GM23338 (cell line): ENCODE data around the gene CSPG4. TPM values are rescaled to one million over a fixed set of nuclear protein-coding genes. Genes with fewer than 3 reads are reported as not detected.

Experiments used
- ATAC-seq: fragments of 200-7000 bp; cut with Tn5 transposase; 3 replicates; pipeline ENCODE4 v1.9.1; 2020
- DNase-seq: peaks from one replicate; pipeline ENCODE4 v3.0.0-alpha.2; 2015; ENCODE audit warnings: low spot score
- H2AFZ ChIP-seq: fragments of 200-600 bp; sonication (generic); 2 replicates; pipeline ENCODE4 v1.8.0; 2016; ENCODE audit warnings: antibody characterized with exemption, mild to moderate bottlenecking, moderate library complexity
- H3F3A ChIP-seq: fragments of 200-600 bp; sonication (generic); replicated peaks from 2 replicates; pipeline ENCODE4 v1.8.0; 2017; ENCODE audit warnings: antibody characterized with exemption, mixed run types, low read depth
- H3K27ac ChIP-seq: fragments of 200-600 bp; sonication (generic); 2 replicates; pipeline ENCODE4 v1.6.1; 2016; ENCODE audit warnings: low read depth
- H3K27me3 ChIP-seq: fragments of 200-600 bp; sonication (generic); 2 replicates; pipeline ENCODE4 v1.8.0; 2016; ENCODE audit warnings: mild to moderate bottlenecking, mixed run types, moderate library complexity; ENCODE audit not compliant: insufficient read depth
- H3K36me3 ChIP-seq: fragments of 200-600 bp; sonication (generic); 2 replicates; pipeline ENCODE4 v1.8.0; 2016; ENCODE audit warnings: mild to moderate bottlenecking; ENCODE audit not compliant: insufficient read depth
- H3K4me1 ChIP-seq: fragments of 200-600 bp; sonication (generic); 2 replicates; pipeline ENCODE4 v1.8.0; 2016; ENCODE audit warnings: mild to moderate bottlenecking, moderate library complexity; ENCODE audit not compliant: insufficient read depth
- H3K4me2 ChIP-seq: fragments of 200-600 bp; sonication (generic); 2 replicates; pipeline ENCODE4 v1.7.1; 2017; ENCODE audit warnings: mixed run types
- H3K4me3 ChIP-seq: fragments of 200-600 bp; sonication (generic); 2 replicates; pipeline ENCODE4 v1.6.1; 2016; ENCODE audit warnings: mixed run types
- H3K79me2 ChIP-seq: fragments of 200-600 bp; sonication (generic); replicated peaks from 2 replicates; pipeline ENCODE4 v1.8.0; 2017; ENCODE audit warnings: mild to moderate bottlenecking; ENCODE audit not compliant: insufficient read depth
- H3K9me2 ChIP-seq: fragments of 200-600 bp; sonication (generic); 2 replicates; pipeline ENCODE4 v1.8.0; 2017; ENCODE audit not compliant: insufficient read depth
- H4K20me1 ChIP-seq: fragments of 200-600 bp; sonication (generic); replicated peaks from 2 replicates; pipeline ENCODE4 v1.8.0; 2017; ENCODE audit warnings: mild to moderate bottlenecking; ENCODE audit not compliant: insufficient read depth
- H3K27ac Mint-ChIP-seq: 2 replicates; pipeline ENCODE4 v1.8.0; 2020; ENCODE audit warnings: inconsistent platforms, mild to moderate bottlenecking, moderate library complexity, mixed read lengths
- H3K27me3 Mint-ChIP-seq: 3 replicates; pipeline ENCODE4 v1.8.0; 2022; ENCODE audit warnings: low read depth, mild to moderate bottlenecking, moderate library complexity, mixed read lengths, inconsistent platforms; ENCODE audit not compliant: insufficient read depth, poor library complexity
- H3K36me3 Mint-ChIP-seq: 3 replicates; pipeline ENCODE4 v1.8.0; 2021; ENCODE audit warnings: low read depth, mild to moderate bottlenecking, inconsistent platforms, moderate library complexity, mixed read lengths
- H3K4me1 Mint-ChIP-seq: 3 replicates; pipeline ENCODE4 v1.8.0; 2020; ENCODE audit warnings: mild to moderate bottlenecking, inconsistent platforms, mixed read lengths
- H3K4me3 Mint-ChIP-seq: 3 replicates; pipeline ENCODE4 v1.8.0; 2021; ENCODE audit warnings: moderate library complexity, mild to moderate bottlenecking, inconsistent platforms, mixed read lengths
- H3K9me3 Mint-ChIP-seq: 3 replicates; pipeline ENCODE4 v1.8.0; 2020; ENCODE audit warnings: moderate library complexity, mild to moderate bottlenecking, inconsistent platforms, mixed read lengths
- CREB1 ChIP-seq: fragments of 250-450 bp; sonication (Bioruptor Pico); IDR thresholded peaks from 2 replicates; pipeline ENCODE4 v1.5.0; 2020; ENCODE audit warnings: low read depth, mild to moderate bottlenecking, moderate library complexity
- EZH2 ChIP-seq: fragments of 200-600 bp; sonication (generic); IDR thresholded peaks from one replicate; pipeline ENCODE4 v1.8.0; 2017; ENCODE audit warnings: antibody characterized with exemption, mild to moderate bottlenecking, low read depth; ENCODE audit not compliant: unreplicated experiment
- EZH2phosphoT487 ChIP-seq: fragments of 200-600 bp; sonication (generic); IDR thresholded peaks from one replicate; pipeline ENCODE4 v1.8.1; 2018; ENCODE audit warnings: antibody characterized with exemption; ENCODE audit not compliant: unreplicated experiment
- JUNB ChIP-seq: IDR thresholded peaks from one replicate; pipeline ENCODE4 v1.6.1; 2016; ENCODE audit warnings: antibody characterized with exemption; ENCODE audit not compliant: unreplicated experiment
- NANOG ChIP-seq: IDR thresholded peaks from 2 replicates; pipeline ENCODE4 v1.6.1; 2016; ENCODE audit warnings: antibody characterized with exemption, borderline replicate concordance
- POLR2AphosphoS5 ChIP-seq: IDR thresholded peaks from 2 replicates; pipeline ENCODE4 v1.6.1; 2016; ENCODE audit warnings: antibody characterized with exemption, low read depth
- STAT1 ChIP-seq: IDR thresholded peaks from one replicate; pipeline ENCODE4 v1.6.1; 2016; ENCODE audit warnings: antibody characterized with exemption; ENCODE audit not compliant: unreplicated experiment
- ZNF114 ChIP-seq: fragments of 250-450 bp; sonication (Bioruptor Pico); IDR thresholded peaks from 2 replicates; pipeline ENCODE4 v1.5.0; 2020; ENCODE audit warnings: mild to moderate bottlenecking, moderate library complexity
- ZNF331 ChIP-seq: fragments of 250-450 bp; sonication (Bioruptor Pico); IDR thresholded peaks from 2 replicates; pipeline ENCODE4 v1.5.0; 2020; ENCODE audit warnings: low read depth, mild to moderate bottlenecking, moderate library complexity
- polyA plus RNA-seq: library from polyadenylated mRNA; unstranded; fragments of >200 nt; fragmentation: Nextera tagmentation; extraction: Ambion mirVana; gene quantifications from 2 replicates; pipeline ENCODE4 v1.2.1, GENCODE V29; 2016
- total RNA-seq: library from RNA; depleted of rRNA; stranded (reverse); fragments of >200 nt; shearing (Covaris generic); gene quantifications from 2 replicates; pipeline ENCODE4 v1.2.3, GENCODE V29; 2014
- TF ChIP-seq, protein P1 (sequence below): IDR thresholded peaks from one replicate; pipeline ENCODE4 v1.6.1; 2018; ENCODE audit warnings: antibody characterized with exemption; ENCODE audit not compliant: unreplicated experiment
- TF ChIP-seq, protein P2 (sequence below): fragments of 250-450 bp; sonication (Bioruptor Pico); IDR thresholded peaks from 2 replicates; pipeline ENCODE4 v1.5.0; 2020; ENCODE audit warnings: mild to moderate bottlenecking, moderate library complexity
- TF ChIP-seq, protein P3 (sequence below), 2 experiments: fragments of 200-600 bp in 1 of 2; sonication (generic) in 1 of 2; conservative IDR thresholded peaks; 2 replicates each; pipeline versions ENCODE4 v1.5.1 to v1.6.1; 2016 to 2017; ENCODE audit warnings: antibody characterized with exemption in 2 of 2, low read depth in 2 of 2, mild to moderate bottlenecking in 2 of 2, moderate library complexity in 1 of 2
- TF ChIP-seq, protein P4 (sequence below): IDR thresholded peaks from 2 replicates; pipeline ENCODE4 v1.6.1; 2016; ENCODE audit warnings: antibody characterized with exemption

The CSPG4 gene
- total and polyA plus RNA-seq, 2 experiments from 2014 or later = 0.27 to 4.0 TPM

DNA sequence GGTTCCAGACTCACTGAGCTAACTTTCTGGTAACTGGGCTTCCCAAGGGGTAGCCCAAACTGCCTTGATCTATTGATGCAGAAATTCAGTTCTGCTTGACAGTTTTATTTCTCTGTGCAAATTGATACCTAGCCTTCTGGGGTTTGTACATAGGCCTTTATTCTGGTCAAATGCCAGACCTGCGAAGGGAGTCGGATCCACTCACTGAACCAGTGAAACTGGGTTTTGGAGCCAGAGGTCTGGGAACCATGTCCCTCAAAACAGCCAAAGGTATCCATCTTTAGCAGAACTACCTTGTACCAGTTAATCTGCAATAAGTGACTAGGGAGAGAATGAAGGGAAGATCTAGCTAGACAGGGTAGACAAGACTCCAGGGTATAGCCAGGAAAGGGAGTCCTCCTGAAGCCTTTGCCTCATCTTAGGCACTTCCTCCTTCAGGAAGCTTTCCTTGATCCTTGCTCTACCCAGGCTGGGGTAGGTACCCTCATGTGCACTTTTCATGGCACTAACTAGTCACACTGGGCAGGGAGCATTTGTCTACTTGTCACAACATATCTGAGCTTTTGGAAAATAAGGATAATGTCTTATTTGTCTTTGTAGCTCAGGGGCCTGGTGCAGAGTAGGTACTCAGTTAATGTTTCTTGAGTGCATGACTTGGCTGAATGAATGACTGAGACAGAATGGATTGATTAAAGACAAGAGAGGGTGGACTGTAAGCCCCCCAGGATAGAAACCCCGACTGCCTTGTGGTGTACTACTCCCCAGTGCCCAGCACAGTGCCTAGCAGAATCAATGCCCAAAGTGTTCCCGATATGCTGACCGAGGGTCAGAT is 66.3 kb downstream of the CSPG4 start:
- Histone ChIP-seq H3K4me1 (peaks cover 27% of the 10 kb centered on the region), H3F3A (peaks cover 33% of the 10 kb centered on the region), H3K27ac (no peak overlapping the region), H3K36me3 (no peaks in the 10 kb centered on the region), H4K20me1 (peaks cover 9% of the 10 kb centered on the region; the same call in 1 of the 2 replicates), H3K9me2 (no peaks in the 10 kb centered on the region), H3K4me3 (peak overlapping the region; percentile 96), H3K27me3 (peaks cover 17% of the 10 kb centered on the region), H3K4me2 (peak overlapping the region; percentile 99), H2AFZ (peak overlapping the region; percentile 95; the same call in 1 of the 2 replicates), H3K79me2 (peaks cover 28% of the 10 kb centered on the region)
- TF ChIP-seq EZH2phosphoT487 (no peak), POLR2AphosphoS5 (no peak), ZNF114 (CRISPR knock-in tag) (no peak), EZH2 (no peak), CREB1 (no peak), STAT1 (no peak), JUNB (no peak), ZNF331 (CRISPR knock-in tag) (no peak), NANOG (no peak)
- TF ChIP-seq, protein P1, sequence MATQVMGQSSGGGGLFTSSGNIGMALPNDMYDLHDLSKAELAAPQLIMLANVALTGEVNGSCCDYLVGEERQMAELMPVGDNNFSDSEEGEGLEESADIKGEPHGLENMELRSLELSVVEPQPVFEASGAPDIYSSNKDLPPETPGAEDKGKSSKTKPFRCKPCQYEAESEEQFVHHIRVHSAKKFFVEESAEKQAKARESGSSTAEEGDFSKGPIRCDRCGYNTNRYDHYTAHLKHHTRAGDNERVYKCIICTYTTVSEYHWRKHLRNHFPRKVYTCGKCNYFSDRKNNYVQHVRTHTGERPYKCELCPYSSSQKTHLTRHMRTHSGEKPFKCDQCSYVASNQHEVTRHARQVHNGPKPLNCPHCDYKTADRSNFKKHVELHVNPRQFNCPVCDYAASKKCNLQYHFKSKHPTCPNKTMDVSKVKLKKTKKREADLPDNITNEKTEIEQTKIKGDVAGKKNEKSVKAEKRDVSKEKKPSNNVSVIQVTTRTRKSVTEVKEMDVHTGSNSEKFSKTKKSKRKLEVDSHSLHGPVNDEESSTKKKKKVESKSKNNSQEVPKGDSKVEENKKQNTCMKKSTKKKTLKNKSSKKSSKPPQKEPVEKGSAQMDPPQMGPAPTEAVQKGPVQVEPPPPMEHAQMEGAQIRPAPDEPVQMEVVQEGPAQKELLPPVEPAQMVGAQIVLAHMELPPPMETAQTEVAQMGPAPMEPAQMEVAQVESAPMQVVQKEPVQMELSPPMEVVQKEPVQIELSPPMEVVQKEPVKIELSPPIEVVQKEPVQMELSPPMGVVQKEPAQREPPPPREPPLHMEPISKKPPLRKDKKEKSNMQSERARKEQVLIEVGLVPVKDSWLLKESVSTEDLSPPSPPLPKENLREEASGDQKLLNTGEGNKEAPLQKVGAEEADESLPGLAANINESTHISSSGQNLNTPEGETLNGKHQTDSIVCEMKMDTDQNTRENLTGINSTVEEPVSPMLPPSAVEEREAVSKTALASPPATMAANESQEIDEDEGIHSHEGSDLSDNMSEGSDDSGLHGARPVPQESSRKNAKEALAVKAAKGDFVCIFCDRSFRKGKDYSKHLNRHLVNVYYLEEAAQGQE = no peak
- TF ChIP-seq, protein P2, sequence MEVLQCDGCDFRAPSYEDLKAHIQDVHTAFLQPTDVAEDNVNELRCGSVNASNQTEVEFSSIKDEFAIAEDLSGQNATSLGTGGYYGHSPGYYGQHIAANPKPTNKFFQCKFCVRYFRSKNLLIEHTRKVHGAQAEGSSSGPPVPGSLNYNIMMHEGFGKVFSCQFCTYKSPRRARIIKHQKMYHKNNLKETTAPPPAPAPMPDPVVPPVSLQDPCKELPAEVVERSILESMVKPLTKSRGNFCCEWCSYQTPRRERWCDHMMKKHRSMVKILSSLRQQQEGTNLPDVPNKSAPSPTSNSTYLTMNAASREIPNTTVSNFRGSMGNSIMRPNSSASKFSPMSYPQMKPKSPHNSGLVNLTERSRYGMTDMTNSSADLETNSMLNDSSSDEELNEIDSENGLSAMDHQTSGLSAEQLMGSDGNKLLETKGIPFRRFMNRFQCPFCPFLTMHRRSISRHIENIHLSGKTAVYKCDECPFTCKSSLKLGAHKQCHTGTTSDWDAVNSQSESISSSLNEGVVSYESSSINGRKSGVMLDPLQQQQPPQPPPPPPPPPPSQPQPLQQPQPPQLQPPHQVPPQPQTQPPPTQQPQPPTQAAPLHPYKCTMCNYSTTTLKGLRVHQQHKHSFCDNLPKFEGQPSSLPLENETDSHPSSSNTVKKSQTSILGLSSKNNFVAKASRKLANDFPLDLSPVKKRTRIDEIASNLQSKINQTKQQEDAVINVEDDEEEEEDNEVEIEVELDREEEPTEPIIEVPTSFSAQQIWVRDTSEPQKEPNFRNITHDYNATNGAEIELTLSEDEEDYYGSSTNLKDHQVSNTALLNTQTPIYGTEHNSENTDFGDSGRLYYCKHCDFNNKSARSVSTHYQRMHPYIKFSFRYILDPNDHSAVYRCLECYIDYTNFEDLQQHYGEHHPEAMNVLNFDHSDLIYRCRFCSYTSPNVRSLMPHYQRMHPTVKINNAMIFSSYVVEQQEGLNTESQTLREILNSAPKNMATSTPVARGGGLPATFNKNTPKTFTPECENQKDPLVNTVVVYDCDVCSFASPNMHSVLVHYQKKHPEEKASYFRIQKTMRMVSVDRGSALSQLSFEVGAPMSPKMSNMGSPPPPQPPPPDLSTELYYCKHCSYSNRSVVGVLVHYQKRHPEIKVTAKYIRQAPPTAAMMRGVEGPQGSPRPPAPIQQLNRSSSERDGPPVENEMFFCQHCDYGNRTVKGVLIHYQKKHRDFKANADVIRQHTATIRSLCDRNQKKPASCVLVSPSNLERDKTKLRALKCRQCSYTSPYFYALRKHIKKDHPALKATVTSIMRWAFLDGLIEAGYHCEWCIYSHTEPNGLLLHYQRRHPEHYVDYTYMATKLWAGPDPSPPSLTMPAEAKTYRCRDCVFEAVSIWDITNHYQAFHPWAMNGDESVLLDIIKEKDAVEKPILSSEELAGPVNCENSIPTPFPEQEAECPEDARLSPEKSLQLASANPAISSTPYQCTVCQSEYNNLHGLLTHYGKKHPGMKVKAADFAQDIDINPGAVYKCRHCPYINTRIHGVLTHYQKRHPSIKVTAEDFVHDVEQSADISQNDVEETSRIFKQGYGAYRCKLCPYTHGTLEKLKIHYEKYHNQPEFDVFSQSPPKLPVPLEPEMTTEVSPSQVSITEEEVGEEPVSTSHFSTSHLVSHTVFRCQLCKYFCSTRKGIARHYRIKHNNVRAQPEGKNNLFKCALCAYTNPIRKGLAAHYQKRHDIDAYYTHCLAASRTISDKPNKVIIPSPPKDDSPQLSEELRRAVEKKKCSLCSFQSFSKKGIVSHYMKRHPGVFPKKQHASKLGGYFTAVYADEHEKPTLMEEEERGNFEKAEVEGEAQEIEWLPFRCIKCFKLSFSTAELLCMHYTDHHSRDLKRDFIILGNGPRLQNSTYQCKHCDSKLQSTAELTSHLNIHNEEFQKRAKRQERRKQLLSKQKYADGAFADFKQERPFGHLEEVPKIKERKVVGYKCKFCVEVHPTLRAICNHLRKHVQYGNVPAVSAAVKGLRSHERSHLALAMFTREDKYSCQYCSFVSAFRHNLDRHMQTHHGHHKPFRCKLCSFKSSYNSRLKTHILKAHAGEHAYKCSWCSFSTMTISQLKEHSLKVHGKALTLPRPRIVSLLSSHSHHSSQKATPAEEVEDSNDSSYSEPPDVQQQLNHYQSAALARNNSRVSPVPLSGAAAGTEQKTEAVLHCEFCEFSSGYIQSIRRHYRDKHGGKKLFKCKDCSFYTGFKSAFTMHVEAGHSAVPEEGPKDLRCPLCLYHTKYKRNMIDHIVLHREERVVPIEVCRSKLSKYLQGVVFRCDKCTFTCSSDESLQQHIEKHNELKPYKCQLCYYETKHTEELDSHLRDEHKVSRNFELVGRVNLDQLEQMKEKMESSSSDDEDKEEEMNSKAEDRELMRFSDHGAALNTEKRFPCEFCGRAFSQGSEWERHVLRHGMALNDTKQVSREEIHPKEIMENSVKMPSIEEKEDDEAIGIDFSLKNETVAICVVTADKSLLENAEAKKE (CRISPR knock-in tag) = no peak
- TF ChIP-seq, protein P3, sequence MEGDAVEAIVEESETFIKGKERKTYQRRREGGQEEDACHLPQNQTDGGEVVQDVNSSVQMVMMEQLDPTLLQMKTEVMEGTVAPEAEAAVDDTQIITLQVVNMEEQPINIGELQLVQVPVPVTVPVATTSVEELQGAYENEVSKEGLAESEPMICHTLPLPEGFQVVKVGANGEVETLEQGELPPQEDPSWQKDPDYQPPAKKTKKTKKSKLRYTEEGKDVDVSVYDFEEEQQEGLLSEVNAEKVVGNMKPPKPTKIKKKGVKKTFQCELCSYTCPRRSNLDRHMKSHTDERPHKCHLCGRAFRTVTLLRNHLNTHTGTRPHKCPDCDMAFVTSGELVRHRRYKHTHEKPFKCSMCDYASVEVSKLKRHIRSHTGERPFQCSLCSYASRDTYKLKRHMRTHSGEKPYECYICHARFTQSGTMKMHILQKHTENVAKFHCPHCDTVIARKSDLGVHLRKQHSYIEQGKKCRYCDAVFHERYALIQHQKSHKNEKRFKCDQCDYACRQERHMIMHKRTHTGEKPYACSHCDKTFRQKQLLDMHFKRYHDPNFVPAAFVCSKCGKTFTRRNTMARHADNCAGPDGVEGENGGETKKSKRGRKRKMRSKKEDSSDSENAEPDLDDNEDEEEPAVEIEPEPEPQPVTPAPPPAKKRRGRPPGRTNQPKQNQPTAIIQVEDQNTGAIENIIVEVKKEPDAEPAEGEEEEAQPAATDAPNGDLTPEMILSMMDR (conservative IDR thresholded peaks at IDR 0.05; ENCODE audit: low read depth in 2 of 2) = no peak
- TF ChIP-seq, protein P4, sequence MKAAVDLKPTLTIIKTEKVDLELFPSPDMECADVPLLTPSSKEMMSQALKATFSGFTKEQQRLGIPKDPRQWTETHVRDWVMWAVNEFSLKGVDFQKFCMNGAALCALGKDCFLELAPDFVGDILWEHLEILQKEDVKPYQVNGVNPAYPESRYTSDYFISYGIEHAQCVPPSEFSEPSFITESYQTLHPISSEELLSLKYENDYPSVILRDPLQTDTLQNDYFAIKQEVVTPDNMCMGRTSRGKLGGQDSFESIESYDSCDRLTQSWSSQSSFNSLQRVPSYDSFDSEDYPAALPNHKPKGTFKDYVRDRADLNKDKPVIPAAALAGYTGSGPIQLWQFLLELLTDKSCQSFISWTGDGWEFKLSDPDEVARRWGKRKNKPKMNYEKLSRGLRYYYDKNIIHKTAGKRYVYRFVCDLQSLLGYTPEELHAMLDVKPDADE = no peak
- Mint-ChIP-seq H3K4me1 (peaks cover 41% of the 10 kb centered on the region), H3K4me3 (peak overlapping the region; percentile 82), H3K27ac (no peak overlapping the region), H3K27me3 (peaks cover 38% of the 10 kb centered on the region), H3K36me3 (peaks cover 25% of the 10 kb centered on the region), H3K9me3 (no peaks in the 10 kb centered on the region; the same call in 2 of the 3 replicates)
- ATAC-seq (no peak), DNase-seq (no peak)
